Left renal cortex interstitium (tissue), 4 donors: ENCODE results near the gene DGKZ. TPM values are rescaled to one million over a fixed set of nuclear protein-coding genes. Genes with fewer than 3 reads are reported as not detected.

Experiments used
- DNase-seq, 4 donors: peaks; one replicate each; pipeline ENCODE4 v3.0.0-alpha.2; 2013; ENCODE audit warnings: low read depth in 4 of 4, low spot score in 2 of 4, missing footprints in 1 of 4
- polyA plus RNA-seq, 4 donors: library from polyadenylated mRNA; unstranded; fragments of 120-200 nt; gene quantifications; one replicate each; pipeline ENCODE4 v1.2.1, GENCODE V29; 2013; ENCODE audit not compliant: insufficient read length in 4 of 4

The DGKZ gene
- polyA plus RNA-seq, 4 donors: 33.8 to 48.6 (median 39.4) TPM

DNA sequence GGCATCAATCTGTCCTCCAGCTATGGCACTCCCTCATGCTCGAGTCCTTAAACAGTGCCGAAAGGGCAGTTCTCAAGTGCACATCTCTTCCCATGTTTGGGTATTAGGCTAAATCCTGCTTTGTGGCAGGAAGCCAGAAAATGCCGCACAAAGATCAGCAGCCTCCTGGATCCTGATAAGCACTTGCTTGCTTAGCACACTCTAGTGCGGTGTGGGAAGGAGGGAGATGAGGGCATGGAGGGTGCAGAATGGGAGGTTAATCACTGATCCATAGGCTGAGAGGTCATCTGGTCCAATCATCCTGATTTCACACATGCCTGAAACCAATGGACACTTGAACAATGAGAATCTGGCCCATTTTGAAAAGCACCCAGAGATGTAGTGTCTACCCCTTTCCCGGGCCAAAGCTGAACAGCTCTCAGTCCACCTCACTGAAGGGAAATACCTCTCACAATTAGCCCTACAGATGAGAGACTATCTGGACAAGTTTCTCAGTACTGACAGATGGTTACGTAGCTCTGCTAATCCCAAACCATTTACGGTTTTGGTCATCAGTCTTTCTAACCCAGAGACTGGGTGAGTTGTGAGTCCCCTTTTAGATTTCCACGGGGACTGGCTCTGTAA, 74.1 kb downstream of the DGKZ start:
- no peak for DNase-seq

DNA sequence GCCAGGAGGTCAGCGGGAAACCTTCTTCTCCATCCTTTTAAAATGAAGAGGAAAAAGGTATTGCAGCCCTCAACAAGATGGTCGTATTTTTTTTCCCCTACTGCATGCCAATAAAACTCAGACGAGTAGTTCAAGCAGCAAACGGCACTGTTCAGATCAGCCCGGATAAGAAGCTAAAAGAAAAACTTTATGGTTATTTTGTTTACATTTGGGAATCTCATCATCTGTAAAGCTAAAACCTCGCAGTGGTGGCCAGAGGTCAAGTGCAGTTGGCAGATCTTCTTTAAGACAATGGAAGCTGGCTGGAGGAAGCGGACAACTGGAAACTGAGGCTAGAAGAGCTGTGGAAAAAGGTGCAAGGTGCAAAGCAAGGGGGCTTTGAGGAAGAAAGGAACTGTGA, 75.3 kb downstream of the DGKZ start:
- no peak for DNase-seq

DNA sequence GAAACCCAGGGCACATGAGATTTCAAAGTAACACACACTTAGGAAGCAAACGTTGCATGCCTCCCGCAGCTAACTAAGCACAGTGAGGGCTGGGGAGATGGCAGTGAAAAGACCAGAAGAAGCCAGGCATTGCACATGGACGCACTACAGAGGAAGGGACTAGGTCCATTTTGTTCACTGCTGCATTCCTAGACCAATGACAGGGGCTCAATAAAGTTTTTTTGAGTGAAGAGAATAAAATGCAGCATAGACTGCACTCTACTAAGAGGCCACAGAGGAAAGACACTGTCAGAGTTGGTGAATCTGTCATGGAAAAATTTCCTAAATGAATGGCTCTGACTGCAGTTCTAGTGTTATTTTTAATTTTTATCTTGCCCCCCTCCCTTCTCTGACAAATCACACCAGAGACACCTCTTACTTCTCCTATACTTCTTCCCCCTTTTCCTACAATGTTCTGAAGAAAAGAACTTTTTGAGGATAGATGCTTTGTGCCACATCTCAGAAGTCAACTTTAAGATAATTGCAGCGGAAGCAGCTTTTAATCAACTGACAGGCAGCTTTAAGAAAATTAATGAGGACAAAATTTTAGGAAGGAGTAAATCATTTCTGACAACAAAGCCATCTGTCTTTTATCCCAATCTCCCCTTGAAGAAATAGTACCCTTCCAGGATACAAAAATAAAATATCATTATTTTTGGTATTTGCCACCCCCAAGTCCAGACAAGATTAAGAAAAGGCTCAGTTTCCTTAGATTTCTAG, 79.1 kb downstream of the DGKZ start:
- DNase-seq: no peak

DNA sequence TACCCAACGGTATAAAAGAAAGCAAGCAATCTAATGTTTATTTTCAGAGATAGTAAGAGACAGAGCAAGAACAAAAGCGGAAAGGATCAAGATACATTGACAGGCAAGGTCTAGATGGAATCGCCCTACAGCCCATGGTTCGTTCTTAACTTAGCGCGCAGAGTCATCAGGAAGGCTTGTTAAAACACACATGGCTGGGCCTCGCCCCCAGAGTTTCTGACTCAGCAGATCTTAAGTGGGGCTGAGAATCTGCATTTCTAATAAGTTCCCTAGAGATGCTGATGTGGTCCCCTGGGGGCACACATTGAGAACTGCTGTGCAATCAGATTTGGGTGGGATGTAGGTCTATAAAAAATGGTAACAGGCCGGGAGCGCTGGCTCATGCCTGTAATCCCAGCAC, 80.1 kb downstream of the DGKZ start:
- no peak for DNase-seq

DNA sequence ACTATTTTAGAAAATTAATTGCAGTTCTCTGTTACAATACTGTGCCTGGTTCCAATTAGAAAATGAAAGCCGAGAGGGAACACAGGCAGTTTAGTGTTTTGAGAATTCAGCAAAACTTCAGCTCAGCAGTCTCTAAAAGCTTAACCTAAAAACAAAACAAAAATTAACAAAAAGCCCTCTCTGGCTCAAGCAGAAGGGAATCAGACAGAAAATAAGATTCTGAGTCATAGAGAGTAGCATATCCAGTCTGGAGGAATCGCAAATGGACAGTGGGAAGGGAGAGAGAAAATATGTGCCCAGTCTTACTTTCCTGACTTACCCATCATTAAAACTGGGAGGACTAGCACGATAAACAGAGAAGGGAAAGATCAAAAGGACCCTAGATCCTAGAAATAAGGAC, 82.5 kb downstream of the DGKZ start:
- DNase-seq: no peak

Other genes starting within 250 kb of the DGKZ start
- gene PHF21A, start 226.0 kb upstream of the DGKZ start, polyA plus RNA-seq: 10 to 100 TPM; 34.5 to 60.9 (median 51.7) TPM
- 10 to 100 TPM; 14.5 to 18.1 (median 15.7) TPM for gene CREB3L1, start 69.8 kb upstream of the DGKZ start, polyA plus RNA-seq
- gene MDK, start 34.2 kb downstream of the DGKZ start, polyA plus RNA-seq: 1,000 to 10,000 TPM in 1 of 4 donors, 100 to 1,000 TPM in 3; 690 to 1,120 (median 845) TPM
- gene CHRM4, start 44.3 kb downstream of the DGKZ start, polyA plus RNA-seq: under 1 TPM; 0.13 to 0.32 (median 0.19) TPM
- 10 to 100 TPM; 24.6 to 28.4 (median 26.3) TPM for gene AMBRA1, start 246.6 kb downstream of the DGKZ start, polyA plus RNA-seq